Ovary (tissue), 3 donors: ENCODE data around the gene AUTS2.

Experiments used
- POLR2A ChIP-seq: fragments of 450-650 bp; IDR thresholded peaks from one replicate; pipeline ENCODE4 v1.6.1; 2017; ENCODE audit warnings: antibody characterized with exemption, mild to moderate bottlenecking, moderate library complexity
- TF ChIP-seq, protein P1 (sequence below), 3 donors: fragments of 450-650 bp in 2 of 3; fragments of 200-600 bp in 1 of 3; IDR thresholded peaks; one replicate each; pipeline versions ENCODE4 v1.5.1 to v1.8.0; 2016 to 2022; ENCODE audit warnings: antibody characterized with exemption in 3 of 3, mild to moderate bottlenecking in 1 of 3
- donor health status: DM: no; HTN: no; CAD: no.

- TF ChIP-seq, protein P1, sequence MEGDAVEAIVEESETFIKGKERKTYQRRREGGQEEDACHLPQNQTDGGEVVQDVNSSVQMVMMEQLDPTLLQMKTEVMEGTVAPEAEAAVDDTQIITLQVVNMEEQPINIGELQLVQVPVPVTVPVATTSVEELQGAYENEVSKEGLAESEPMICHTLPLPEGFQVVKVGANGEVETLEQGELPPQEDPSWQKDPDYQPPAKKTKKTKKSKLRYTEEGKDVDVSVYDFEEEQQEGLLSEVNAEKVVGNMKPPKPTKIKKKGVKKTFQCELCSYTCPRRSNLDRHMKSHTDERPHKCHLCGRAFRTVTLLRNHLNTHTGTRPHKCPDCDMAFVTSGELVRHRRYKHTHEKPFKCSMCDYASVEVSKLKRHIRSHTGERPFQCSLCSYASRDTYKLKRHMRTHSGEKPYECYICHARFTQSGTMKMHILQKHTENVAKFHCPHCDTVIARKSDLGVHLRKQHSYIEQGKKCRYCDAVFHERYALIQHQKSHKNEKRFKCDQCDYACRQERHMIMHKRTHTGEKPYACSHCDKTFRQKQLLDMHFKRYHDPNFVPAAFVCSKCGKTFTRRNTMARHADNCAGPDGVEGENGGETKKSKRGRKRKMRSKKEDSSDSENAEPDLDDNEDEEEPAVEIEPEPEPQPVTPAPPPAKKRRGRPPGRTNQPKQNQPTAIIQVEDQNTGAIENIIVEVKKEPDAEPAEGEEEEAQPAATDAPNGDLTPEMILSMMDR (IDR thresholded peaks at IDR 0.05) = no peak
- TF ChIP-seq POLR2A = no peak
Observed at GRCh38 chr7:69789563-69789962, 191.3 kb downstream of the AUTS2 start.
